Lower leg skin (tissue), 4 donors: Measurements from ENCODE around the gene ZRANB3. TPM values are rescaled to one million over a fixed set of nuclear protein-coding genes. Genes with fewer than 3 reads are reported as not detected.

Experiments used
- DNase-seq, 2 donors: peaks; one replicate each; pipeline ENCODE4 v3.0.0-alpha.2; 2019; ENCODE audit warnings: low spot score in 2 of 2
- H3K4me3 ChIP-seq: fragments of 200-600 bp; sonication (generic); 2 replicates; pipeline ENCODE4 v1.5.1; 2017; ENCODE audit warnings: mild to moderate bottlenecking, low read depth; ENCODE audit not compliant: poor library complexity, severe bottlenecking
- CTCF ChIP-seq, 3 donors: fragments of 450-650 bp; IDR thresholded peaks; one replicate each; pipeline ENCODE4 v1.5.1; 2016; ENCODE audit warnings: antibody characterized with exemption in 3 of 3, mild to moderate bottlenecking in 3 of 3, moderate library complexity in 2 of 3
- POLR2A ChIP-seq, 2 donors: fragments of 450-650 bp; IDR thresholded peaks; one replicate each; pipeline ENCODE4 v1.6.1; 2016 to 2017; ENCODE audit warnings: antibody characterized with exemption in 2 of 2, mild to moderate bottlenecking in 1 of 2, moderate library complexity in 1 of 2
- WGBS, 2 donors: methylation state at CpG; one replicate each; pipeline ENCODE4 v1.1.5; 2018; 5-methylcytosine and 5-hydroxymethylcytosine counted together
- intact Hi-C: fragments of 100-400 bp; cut with DNase I; formaldehyde crosslinking; loops from one replicate; pipeline ENCODE4 v1.15.0; 2023; ENCODE audit warnings: low total_unique reads
- total RNA-seq, 4 donors: library from RNA; depleted of rRNA; stranded (reverse); fragments of >200 nt; gene quantifications; one replicate each; pipeline ENCODE4 v1.1.0, GENCODE V29; 2016

Gene ZRANB3
- total RNA-seq, 4 donors from 2014 or later = 2.1 to 8.1 (median 4.1) TPM

GRCh38 chr2:135168204-135168856 lies 362.7 kb downstream of the ZRANB3 start:
- intact Hi-C loops = no loop called here
- no peak for TF ChIP-seq CTCF (IDR thresholded peaks at IDR 0.05)
- no peak for TF ChIP-seq POLR2A (IDR thresholded peaks at IDR 0.05)
- DNase-seq = no peak
- no peak overlapping the region for H3K4me3 ChIP-seq
- WGBS, 2 donors = 88 to 92% methylated on average over 11 of the region's 11 CpGs

GRCh38 chr2:135167273-135167672 lies 363.7 kb downstream of the ZRANB3 start:
- no peak overlapping the region for H3K4me3 ChIP-seq
- DNase-seq = no peak
- 91 to 96% methylated on average over 1 of the region's 1 CpG for WGBS, 2 donors
- intact Hi-C loops = no loop called here
- TF ChIP-seq CTCF (IDR thresholded peaks at IDR 0.05) (no peak), POLR2A (IDR thresholded peaks at IDR 0.05) (no peak)

GRCh38 chr2:135164431-135164830 lies 366.6 kb downstream of the ZRANB3 start:
- no peak for DNase-seq
- no peak overlapping the region for H3K4me3 ChIP-seq
- intact Hi-C loops = no loop called here
- no peak for TF ChIP-seq CTCF (IDR thresholded peaks at IDR 0.05)
- TF ChIP-seq POLR2A (IDR thresholded peaks at IDR 0.05) = no peak
- 49 to 55% methylated on average over 3 of the region's 3 CpGs for WGBS, 2 donors

- TF ChIP-seq CTCF (IDR thresholded peaks at IDR 0.05) (no peak), POLR2A (IDR thresholded peaks at IDR 0.05) (no peak)
- DNase-seq = no peak
- 90 to 92% methylated on average over 5 of the region's 5 CpGs for WGBS, 2 donors
- no peak overlapping the region for H3K4me3 ChIP-seq
- intact Hi-C loops = no loop called here
Observed at GRCh38 chr2:135163901-135164300, 367.1 kb downstream of the ZRANB3 start.

- DNase-seq = no peak
- WGBS, 2 donors = 96 to 98% methylated on average over 2 of the region's 2 CpGs
- intact Hi-C loops = no loop called here
- no peak overlapping the region for H3K4me3 ChIP-seq
- TF ChIP-seq CTCF (IDR thresholded peaks at IDR 0.05) = no peak
- no peak for TF ChIP-seq POLR2A (IDR thresholded peaks at IDR 0.05)
Observed at GRCh38 chr2:135163306-135163705, 367.7 kb downstream of the ZRANB3 start.

- no peak for TF ChIP-seq CTCF (IDR thresholded peaks at IDR 0.05)
- TF ChIP-seq POLR2A (IDR thresholded peaks at IDR 0.05) = no peak
- 56 to 63% methylated on average over 4 of the region's 4 CpGs for WGBS, 2 donors
- no peak for DNase-seq
- H3K4me3 ChIP-seq = no peak overlapping the region
- intact Hi-C loops = no loop called here
Observed at GRCh38 chr2:135162786-135163185, 368.2 kb downstream of the ZRANB3 start.
